ENCODE measurements around the gene SLAMF7. TPM values are rescaled to one million over a fixed set of nuclear protein-coding genes. Genes with fewer than 3 reads are reported as not detected.
"Not testable (repeated sequence)": the region's sequence is repeated elsewhere in the genome, so short reads cannot be mapped to it uniquely, and the experiment has no call there.

SLAMF7 gene
- total RNA-seq, 2 experiments from 2014 or later = 79.9 to 82.2 TPM

DNA sequence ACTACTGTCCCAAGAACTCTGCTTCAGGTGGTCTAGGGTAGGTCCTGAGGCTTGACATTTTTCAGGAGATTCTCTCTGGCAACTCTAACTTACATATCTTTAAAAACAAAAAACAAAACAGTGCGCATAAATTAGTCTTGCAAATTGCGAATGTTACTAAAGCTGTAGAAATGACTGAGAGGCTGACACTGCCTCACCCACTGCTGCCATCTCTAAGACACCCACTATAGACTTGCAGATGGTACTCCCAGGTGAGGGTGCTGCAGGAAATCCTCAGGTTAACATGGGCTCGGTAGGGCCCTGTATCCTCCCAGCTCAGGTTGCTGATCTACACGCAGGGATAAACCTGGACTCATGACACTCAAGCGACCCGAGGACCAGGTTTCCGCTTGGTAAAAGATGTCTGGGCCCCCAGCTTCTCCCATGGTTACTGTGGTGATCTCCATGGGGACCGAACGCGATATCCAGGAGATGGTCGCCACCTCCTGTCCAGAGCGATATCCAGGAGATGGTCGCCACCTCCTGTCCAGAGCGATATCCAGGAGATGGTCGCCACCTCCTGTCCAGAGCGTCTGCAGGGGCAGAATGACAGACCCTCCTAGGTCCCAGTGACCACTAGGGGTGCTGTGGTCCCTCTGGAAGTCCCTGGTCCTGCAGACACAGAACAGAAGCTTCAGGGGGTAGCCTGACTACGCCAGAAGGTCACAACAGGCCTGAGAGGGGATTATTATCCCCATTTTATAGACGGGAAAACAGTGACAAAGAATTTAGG, 40.8 kb downstream of the SLAMF7 start:
- H3K4me3 Mint-ChIP-seq = no peak overlapping the region

GRCh38 chr1:160780398-160780755, 41.3 kb downstream of the SLAMF7 start:
- Mint-ChIP-seq H3K4me3 (no peak overlapping the region), H3K9me3 (no peaks in the 10 kb centered on the region), H3K27ac (no peak overlapping the region), H3K27me3 (ENCODE audit: low read depth) (no peaks in the 10 kb centered on the region), H3K36me3 (ENCODE audit: low read depth) (no peaks in the 10 kb centered on the region), H3K4me1 (ENCODE audit: low read depth) (peaks cover 39% of the 10 kb centered on the region)
- DNase-seq = no peak
- intact Hi-C loops (cut with micrococcal nuclease) = no loop called here
- CTCF ChIA-PET = interaction anchor here (0.6 to 8.2 kb wide), 20 partner anchors 10 to 174 kb away, joined by 3 to 107 read pairs (median 6); partner anchors contain the start of genes ITLN2 and LY9

More for the DNA sequence above, 40.8 kb downstream of the SLAMF7 start:
- Mint-ChIP-seq H3K27me3 (ENCODE audit: low read depth) (no peaks in the 10 kb centered on the region), H3K9me3 (no peaks in the 10 kb centered on the region), H3K36me3 (ENCODE audit: low read depth) (no peaks in the 10 kb centered on the region), H3K27ac (no peak overlapping the region), H3K4me1 (ENCODE audit: low read depth) (peaks cover 45% of the 10 kb centered on the region)
- DNase-seq = peak; percentile 51
- intact Hi-C loops (cut with micrococcal nuclease) = loop anchor here (5.0 kb wide), 2 partner anchors 32 to 212 kb away; no protein-coding TSS in a partner anchor
- CTCF ChIA-PET = interaction anchor here (0.6 to 8.2 kb wide), 27 partner anchors 9 to 260 kb away, joined by 3 to 107 read pairs (median 4); partner anchors contain the start of genes ITLN2 and LY9

GRCh38 chr1:160781186-160781766, 42.2 kb downstream of the SLAMF7 start:
- Mint-ChIP-seq H3K4me3 (no peak overlapping the region), H3K36me3 (ENCODE audit: low read depth) (no peaks in the 10 kb centered on the region), H3K4me1 (ENCODE audit: low read depth) (peaks cover 30% of the 10 kb centered on the region), H3K27me3 (ENCODE audit: low read depth) (no peaks in the 10 kb centered on the region), H3K9me3 (no peaks in the 10 kb centered on the region), H3K27ac (no peak overlapping the region)
- intact Hi-C loops (cut with micrococcal nuclease) = no loop called here
- CTCF ChIA-PET = interaction anchor here (0.7 to 8.2 kb wide), 17 partner anchors 9 to 209 kb away, joined by 3 to 107 read pairs (median 7); partner anchors contain the start of gene LY9
- no peak for DNase-seq

- H3K9me3 Mint-ChIP-seq = no peaks in the 10 kb centered on the region
- H3K4me3 Mint-ChIP-seq = no peak overlapping the region
- intact Hi-C loops (cut with micrococcal nuclease) = no loop called here
Observed at GRCh38 chr1:160781914-160782689, 43.1 kb downstream of the SLAMF7 start.

DNA sequence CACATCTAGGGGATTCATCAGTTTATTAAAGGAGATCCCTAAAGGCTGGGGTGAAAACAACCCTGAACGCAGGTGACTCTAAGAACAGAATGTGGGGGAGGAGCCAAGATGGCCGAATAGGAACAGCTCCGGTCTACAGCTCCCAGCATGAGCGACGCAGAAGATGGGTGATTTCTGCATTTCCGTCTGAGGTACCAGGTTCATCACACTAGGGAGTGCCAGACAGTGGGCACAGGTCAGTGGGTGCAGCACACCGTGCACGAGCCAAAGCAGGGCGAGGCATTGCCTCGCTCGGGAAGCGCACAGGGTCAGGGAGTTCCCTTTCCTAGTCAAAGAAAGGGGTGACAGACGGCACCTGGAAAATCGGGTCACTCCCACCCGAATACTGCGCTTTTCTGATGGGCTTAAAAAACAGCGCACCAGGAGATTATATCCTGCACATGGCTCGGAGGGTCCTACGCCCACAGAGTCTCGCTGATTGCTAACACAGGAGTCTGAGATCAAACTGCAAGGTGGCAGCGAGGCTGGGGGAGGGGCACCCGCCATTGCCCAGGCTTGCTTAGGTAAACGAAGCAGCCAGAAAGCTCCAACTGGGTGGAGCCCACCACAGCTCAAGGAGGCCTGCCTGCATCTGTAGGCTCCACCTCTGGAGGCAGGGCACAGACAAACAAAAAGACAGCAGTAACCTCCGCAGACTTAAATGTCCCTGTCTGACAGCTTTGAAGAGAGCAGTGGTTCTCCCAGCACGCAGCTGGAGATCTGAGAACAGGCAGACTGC, 44.1 kb downstream of the SLAMF7 start:
- H3K27ac Mint-ChIP-seq; H3K27me3 Mint-ChIP-seq (ENCODE audit: low read depth); intact Hi-C loops (cut with micrococcal nuclease); H3K36me3 Mint-ChIP-seq (ENCODE audit: low read depth); H3K4me3 Mint-ChIP-seq; H3K9me3 Mint-ChIP-seq; DNase-seq: not testable (repeated sequence)
- peaks cover 18% of the 10 kb centered on the region for H3K4me1 Mint-ChIP-seq (ENCODE audit: low read depth)
- CTCF ChIA-PET = interaction anchor here (1.2 to 4.4 kb wide), 3 partner anchors 13 to 168 kb away, joined by 3 to 53 read pairs (median 8); partner anchors contain the start of gene LY9

More at GRCh38 chr1:160781914-160782689, 43.1 kb downstream of the SLAMF7 start:
- H3K27me3 Mint-ChIP-seq (ENCODE audit: low read depth) = no peaks in the 10 kb centered on the region
- no peaks in the 10 kb centered on the region for H3K36me3 Mint-ChIP-seq (ENCODE audit: low read depth)
- DNase-seq = peak; percentile 49
- H3K4me1 Mint-ChIP-seq (ENCODE audit: low read depth) = peaks cover 25% of the 10 kb centered on the region
- CTCF ChIA-PET = interaction anchor here (0.9 to 8.2 kb wide), 12 partner anchors 8 to 208 kb away, joined by 3 to 107 read pairs (median 8); partner anchors contain the start of gene LY9
- no peak overlapping the region for H3K27ac Mint-ChIP-seq

DNA sequence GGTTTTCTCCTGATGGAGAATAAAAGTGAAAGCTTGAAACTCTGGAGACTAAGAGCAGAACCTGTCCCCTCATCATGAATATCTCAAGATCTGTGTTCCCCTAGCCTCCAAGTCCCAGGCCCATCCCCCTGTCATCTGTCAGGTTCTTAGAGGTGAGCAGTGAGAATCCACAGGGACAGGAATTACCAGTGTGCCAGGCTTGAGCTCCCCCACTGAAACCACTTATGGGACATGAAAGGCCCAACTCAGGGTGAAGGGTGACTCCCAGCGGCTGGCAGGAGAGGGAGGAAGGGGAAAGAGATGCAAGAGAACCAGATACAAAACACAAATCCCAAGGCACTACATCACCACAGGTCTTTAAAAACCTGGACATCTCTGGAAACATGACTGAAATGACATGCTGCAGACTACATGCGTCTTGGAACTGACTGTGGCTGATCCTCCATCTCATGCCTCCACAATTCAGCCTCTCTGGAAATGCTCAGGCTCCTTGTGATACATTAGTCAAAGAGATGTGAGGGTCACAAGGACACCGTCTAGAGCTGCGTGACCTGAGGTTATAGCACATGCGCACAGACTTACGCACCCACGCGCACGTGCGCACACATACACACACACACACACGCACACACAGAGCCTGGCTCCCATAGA, 50.1 kb downstream of the SLAMF7 start:
- intact Hi-C loops (cut with micrococcal nuclease) = no loop called here
- H3K36me3 Mint-ChIP-seq (ENCODE audit: low read depth) = no peaks in the 10 kb centered on the region

DNA sequence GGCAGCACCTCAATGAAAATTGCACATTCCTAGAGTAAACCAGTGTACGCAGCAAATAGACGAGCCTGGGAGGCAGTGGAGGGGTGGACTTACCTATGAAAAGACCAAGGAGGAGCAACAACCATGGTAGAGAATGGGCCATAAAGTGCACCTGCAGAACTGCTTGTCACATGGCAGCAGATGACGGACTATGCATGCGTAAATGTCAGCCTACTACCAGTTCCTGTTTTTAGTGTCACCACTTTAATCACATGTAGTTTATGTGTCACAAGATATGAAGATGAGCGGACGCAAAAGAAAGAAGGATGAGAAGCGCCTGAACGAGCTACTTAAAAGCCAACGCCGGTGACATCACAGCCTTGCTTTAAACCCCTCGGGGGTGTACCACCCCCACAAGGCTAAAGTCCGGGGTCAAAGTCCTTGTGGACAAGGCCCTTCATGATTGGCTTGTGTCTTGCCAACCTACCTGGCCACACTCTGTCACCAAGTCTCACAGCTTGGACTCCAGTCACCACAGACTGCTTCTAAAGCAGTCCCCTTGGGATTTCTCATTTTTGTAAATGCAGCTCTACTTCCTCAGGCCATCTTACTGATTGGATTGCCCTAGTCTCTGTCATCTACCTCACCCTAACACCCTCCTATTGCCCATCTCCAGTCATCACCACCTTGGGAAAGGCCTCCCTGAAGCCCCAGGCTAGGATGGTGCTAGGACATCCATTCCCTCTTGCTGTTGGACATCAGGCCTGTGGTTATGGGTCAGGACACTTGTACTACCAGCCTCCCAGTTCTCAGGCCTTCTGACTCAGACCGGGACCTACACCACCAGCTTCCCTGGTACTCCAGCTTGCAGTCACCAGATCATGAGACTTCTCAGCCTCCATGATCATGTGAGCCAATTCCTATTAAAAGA, 50.9 kb downstream of the SLAMF7 start:
- H3K9me3 Mint-ChIP-seq = no peaks in the 10 kb centered on the region
- H3K27ac Mint-ChIP-seq = no peak overlapping the region
- CTCF ChIA-PET = interaction anchor here (1.0 to 2.5 kb wide), 4 partner anchors 8 to 164 kb away, joined by 3 to 11 read pairs (median 4); partner anchors contain the start of gene ITLN2
- peaks cover 4% of the 10 kb centered on the region for H3K4me1 Mint-ChIP-seq (ENCODE audit: low read depth)
- no peak for DNase-seq
- intact Hi-C loops (cut with micrococcal nuclease) = no loop called here
- no peaks in the 10 kb centered on the region for H3K36me3 Mint-ChIP-seq (ENCODE audit: low read depth)
- H3K27me3 Mint-ChIP-seq (ENCODE audit: low read depth) = no peaks in the 10 kb centered on the region
- H3K4me3 Mint-ChIP-seq = no peak overlapping the region

More for the DNA sequence above, 50.1 kb downstream of the SLAMF7 start:
- Mint-ChIP-seq H3K27me3 (ENCODE audit: low read depth) (no peaks in the 10 kb centered on the region), H3K4me3 (no peak overlapping the region), H3K27ac (no peak overlapping the region), H3K9me3 (no peaks in the 10 kb centered on the region), H3K4me1 (ENCODE audit: low read depth) (peaks cover 4% of the 10 kb centered on the region)
- DNase-seq = no peak
- CTCF ChIA-PET = interaction anchor here (0.7 to 2.5 kb wide), 5 partner anchors 8 to 165 kb away, joined by 3 to 11 read pairs (median 3); partner anchors contain the start of gene ITLN2

DNA sequence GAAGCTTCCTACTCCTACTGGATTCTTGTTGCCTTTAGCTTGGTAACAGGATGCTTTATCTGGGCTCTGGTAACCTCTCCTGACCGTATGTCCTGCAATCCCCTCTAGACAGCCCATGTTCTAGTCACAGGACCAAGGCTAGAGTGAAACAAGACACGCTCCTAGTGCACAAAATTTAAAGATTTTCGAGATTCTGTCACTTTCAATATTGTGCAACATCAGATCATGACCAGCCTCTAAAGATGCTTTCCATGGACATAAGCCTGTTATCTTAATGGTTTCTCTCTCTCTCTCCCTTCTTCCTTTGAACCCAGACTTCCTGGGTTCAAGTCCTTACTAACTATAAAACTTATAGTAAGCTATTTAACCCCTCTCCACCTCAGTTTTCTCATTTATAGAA, 55.3 kb downstream of the SLAMF7 start:
- intact Hi-C loops (cut with micrococcal nuclease) = no loop called here
- Mint-ChIP-seq H3K4me3 (no peak overlapping the region), H3K27me3 (ENCODE audit: low read depth) (no peaks in the 10 kb centered on the region), H3K27ac (peak overlapping the region; percentile 22), H3K4me1 (ENCODE audit: low read depth) (peaks cover 40% of the 10 kb centered on the region), H3K9me3 (no peaks in the 10 kb centered on the region), H3K36me3 (ENCODE audit: low read depth) (no peaks in the 10 kb centered on the region)
- CTCF ChIA-PET = interaction anchor here (1.1 to 9.0 kb wide), 5 partner anchors 13 to 160 kb away, joined by 3 to 115 read pairs (median 53); partner anchors contain the start of gene ITLN2
- DNase-seq = no peak

- Mint-ChIP-seq H3K36me3 (ENCODE audit: low read depth) (peaks cover 2% of the 10 kb centered on the region), H3K4me3 (peak within 1 kb of the TSS; percentile 86), H3K4me1 (ENCODE audit: low read depth) (peaks cover 50% of the 10 kb centered on the region), H3K27ac (peak within 1 kb of the TSS; percentile 98), H3K27me3 (ENCODE audit: low read depth) (no peaks in the 10 kb centered on the region), H3K9me3 (no peaks in the 10 kb centered on the region)
- CTCF ChIA-PET = interaction anchor here (0.9 to 9.0 kb wide), 13 partner anchors 10 to 177 kb away, joined by 3 to 115 read pairs (median 6); no protein-coding TSS in a partner anchor
- intact Hi-C loops (cut with micrococcal nuclease) = loop anchor here (1.0 to 5.0 kb wide), 12 partner anchors 10 to 364 kb away; partner anchors contain the start of genes CD84 and SLAMF7
- peak; percentile 92 for DNase-seq
Observed at GRCh38 chr1:160795951-160796383, 56.9 kb downstream of the SLAMF7 start, which contains the start of gene LY9. Gene LY9, plus strand, starts transcription at chr1:160796174. Its CDS starts 14 bp downstream, at chr1:160796188.

- CTCF ChIA-PET = interaction anchor here (0.9 to 9.0 kb wide), 11 partner anchors 9 to 86 kb away, joined by 3 to 115 read pairs (median 21); no protein-coding TSS in a partner anchor
- Mint-ChIP-seq H3K27ac (peak overlapping the region; percentile 98), H3K36me3 (ENCODE audit: low read depth) (peaks cover 7% of the 10 kb centered on the region), H3K27me3 (ENCODE audit: low read depth) (no peaks in the 10 kb centered on the region), H3K9me3 (no peaks in the 10 kb centered on the region), H3K4me3 (peak overlapping the region; percentile 86), H3K4me1 (ENCODE audit: low read depth) (peaks cover 58% of the 10 kb centered on the region)
- no peak for DNase-seq
- intact Hi-C loops (cut with micrococcal nuclease) = loop anchor here (2.0 to 5.0 kb wide), 7 partner anchors 20 to 365 kb away; partner anchors contain the start of genes CD84 and SLAMF7
Observed at GRCh38 chr1:160797271-160797709, 58.2 kb downstream of the SLAMF7 start.

All from activated naive CD4-positive, alpha-beta T cell treated with anti-CD3 and anti-CD28 coated beads for 36 hours (primary cell).